Neuronal stem cell (in vitro differentiated cells): Measurements from ENCODE around the gene RANBP17.

ENCODE experiments used
- DNase-seq: peaks from one replicate; pipeline ENCODE4 v3.0.0-alpha.2; 2013; ENCODE audit warnings: low spot score
- H2AFZ ChIP-seq: one replicate; pipeline ENCODE4 v1.6.1; 2013; ENCODE audit warnings: mild to moderate bottlenecking, low read length, inconsistent platforms
- H2AK5ac ChIP-seq: 2 replicates; pipeline ENCODE4 v1.6.1; 2013; ENCODE audit warnings: low read depth, mild to moderate bottlenecking, inconsistent platforms, low read length, moderate library complexity, mixed read lengths
- H2BK120ac ChIP-seq: 2 replicates; pipeline ENCODE4 v1.6.1; 2013; ENCODE audit warnings: low read depth, mild to moderate bottlenecking, inconsistent platforms, low read length, moderate library complexity, mixed read lengths
- H2BK12ac ChIP-seq: one replicate; pipeline ENCODE4 v1.6.1; 2013; ENCODE audit warnings: low read length, inconsistent platforms
- H2BK15ac ChIP-seq: 2 replicates; pipeline ENCODE4 v1.6.1; 2013; ENCODE audit warnings: mild to moderate bottlenecking, low read length, inconsistent platforms, mixed read lengths
- H2BK5ac ChIP-seq: one replicate; pipeline ENCODE4 v1.6.1; 2013; ENCODE audit warnings: inconsistent platforms, mild to moderate bottlenecking, low read length, moderate library complexity
- H3K14ac ChIP-seq: one replicate; pipeline ENCODE4 v1.6.1; 2013; ENCODE audit warnings: low read length, inconsistent platforms
- H3K18ac ChIP-seq: 2 replicates; pipeline ENCODE4 v1.6.1; 2013; ENCODE audit warnings: low read length, inconsistent platforms
- H3K23ac ChIP-seq: 2 replicates; pipeline ENCODE4 v1.6.1; 2013; ENCODE audit warnings: low read depth, mild to moderate bottlenecking, mixed read lengths, low read length, inconsistent platforms; ENCODE audit not compliant: poor library complexity
- H3K27ac ChIP-seq: replicated peaks from 3 replicates; pipeline ENCODE4 v1.5.1; 2013; ENCODE audit warnings: low read length, inconsistent platforms
- H3K27me3 ChIP-seq, 3 experiments: 2 replicates each; pipeline ENCODE4 v1.6.1; 2013; ENCODE audit warnings: low read length in 3 of 3, mild to moderate bottlenecking in 2 of 3, inconsistent platforms in 1 of 3, low read depth in 1 of 3, mixed read lengths in 1 of 3, moderate library complexity in 1 of 3; ENCODE audit not compliant: control insufficient read depth in 3 of 3, insufficient read depth in 3 of 3
- H3K36me3 ChIP-seq, 2 donors: replicated peaks in 1 of 2; 2 replicates each; pipeline ENCODE4 v1.6.1; 2013; ENCODE audit warnings: low read length in 2 of 2; ENCODE audit not compliant: control insufficient read depth in 2 of 2, insufficient read depth in 2 of 2
- H3K4ac ChIP-seq: 2 replicates; pipeline ENCODE4 v1.6.1; 2013; ENCODE audit warnings: inconsistent platforms, mild to moderate bottlenecking, low read length, moderate library complexity
- H3K4me1 ChIP-seq, 2 donors: 1 replicate in 1 of 2; 2 replicates in 1 of 2; pipeline ENCODE4 v1.6.1; 2013; ENCODE audit warnings: low read length in 2 of 2, low read depth in 1 of 2; ENCODE audit not compliant: control insufficient read depth in 2 of 2, insufficient read depth in 1 of 2
- H3K4me2 ChIP-seq: one replicate; pipeline ENCODE4 v1.6.1; 2013; ENCODE audit warnings: mild to moderate bottlenecking, low read length, inconsistent platforms; ENCODE audit not compliant: insufficient read depth, poor library complexity, severe bottlenecking
- H3K4me3 ChIP-seq, 2 donors: 2 replicates each; pipeline ENCODE4 v1.5.1; 2013; ENCODE audit warnings: low read length in 2 of 2, mild to moderate bottlenecking in 2 of 2, inconsistent platforms in 1 of 2, moderate library complexity in 1 of 2
- H3K79me1 ChIP-seq: one replicate; pipeline ENCODE4 v1.6.1; 2013; ENCODE audit warnings: low read depth, mild to moderate bottlenecking, inconsistent platforms, low read length, moderate library complexity
- H3K9ac ChIP-seq: one replicate; pipeline ENCODE4 v1.6.1; 2013; ENCODE audit warnings: mild to moderate bottlenecking, low read depth, low read length, inconsistent platforms; ENCODE audit not compliant: poor library complexity
- H3K9me3 ChIP-seq, 2 donors: replicated peaks in 1 of 2; 2 replicates each; pipeline versions ENCODE3 to v1.6.1; 2013; ENCODE audit warnings: low read length in 2 of 2, mild to moderate bottlenecking in 2 of 2, inconsistent platforms in 1 of 2, low read depth in 1 of 2, mixed read lengths in 1 of 2, moderate library complexity in 1 of 2; ENCODE audit not compliant: control insufficient read depth in 2 of 2, insufficient read depth in 1 of 2
- H4K8ac ChIP-seq: one replicate; pipeline ENCODE4 v1.6.1; 2013; ENCODE audit warnings: low read depth, mild to moderate bottlenecking, inconsistent platforms, low read length, moderate library complexity
- H4K91ac ChIP-seq: one replicate; pipeline ENCODE4 v1.6.1; 2013; ENCODE audit warnings: low read length, low read depth, mild to moderate bottlenecking, inconsistent platforms; ENCODE audit not compliant: poor library complexity
- WGBS, 2 donors: extraction: QIAGEN DNeasy Blood & Tissue Kit; methylation state at CpG; one replicate each; pipeline ENCODE4 v1.1.7; 2013; ENCODE audit warnings: missing lambda C conversion rate in 2 of 2, mixed read lengths in 1 of 2; ENCODE audit not compliant: insufficient read length in 2 of 2, insufficient replicate concordance in 1 of 2; ENCODE audit errors: extremely low coverage in 2 of 2; 5-methylcytosine and 5-hydroxymethylcytosine counted together

The RANBP17 gene

DNA sequence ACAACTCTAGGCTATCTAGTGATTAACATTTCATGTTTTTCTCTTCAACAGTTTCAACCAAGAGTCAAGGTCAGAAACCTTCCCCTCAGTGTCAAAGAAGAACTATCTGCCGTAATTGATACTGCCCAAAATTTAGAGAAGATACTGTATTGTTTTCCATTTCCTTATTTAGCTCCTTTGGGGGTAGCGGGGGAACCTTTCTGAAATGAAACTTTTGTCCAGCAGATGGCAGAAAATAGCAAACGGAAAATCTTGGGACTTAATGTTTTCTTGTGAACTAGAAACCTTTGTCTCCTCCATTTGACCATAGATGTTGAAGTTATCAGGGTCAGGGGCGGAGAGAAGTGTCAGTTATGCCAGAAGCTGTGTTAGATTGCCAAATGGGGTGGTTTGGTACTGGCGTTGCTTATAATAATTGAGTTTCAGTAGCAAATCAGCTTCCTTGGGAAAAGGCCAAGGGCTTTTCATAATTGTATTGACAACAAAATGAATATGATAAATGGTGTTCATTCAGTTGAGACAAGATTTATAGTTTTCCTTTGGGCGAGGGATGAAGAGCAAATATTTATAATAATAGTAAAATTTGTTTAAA, 345.5 kb downstream of the RANBP17 start:
- no peak overlapping the region for H2BK15ac ChIP-seq

DNA sequence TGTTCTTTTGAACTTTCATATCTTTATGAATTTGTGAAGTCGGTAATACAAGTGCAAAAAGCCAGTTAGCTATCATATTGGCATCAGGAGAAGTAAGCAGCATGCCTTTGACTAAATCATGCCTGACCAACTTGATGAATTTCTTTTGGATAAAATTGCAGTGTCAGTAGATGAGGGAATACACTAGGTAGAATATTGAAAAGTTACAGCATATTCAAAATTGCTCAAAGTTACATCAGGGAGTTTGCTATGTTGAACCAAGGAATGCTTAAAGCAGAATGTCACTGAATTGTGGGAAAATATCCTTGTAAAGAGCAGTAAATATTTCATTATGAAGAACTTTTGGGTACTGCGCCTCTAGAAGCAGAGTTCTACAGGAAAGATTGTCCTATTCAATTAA, 360.1 kb downstream of the RANBP17 start:
- Histone ChIP-seq H3K36me3 (peaks cover 2% of the 10 kb centered on the region in 2 donors), H2AFZ (no peak overlapping the region), H3K9ac (no peak overlapping the region), H3K4me3 (no peak overlapping the region), H3K27ac (no peak overlapping the region), H2BK120ac (no peak overlapping the region), H3K18ac (no peak overlapping the region), H3K4ac (no peak overlapping the region), H4K8ac (no peak overlapping the region), H3K4me2 (no peak overlapping the region), H3K9me3 (no peaks in the 10 kb centered on the region), H2BK15ac (no peak overlapping the region), H2BK12ac (no peak overlapping the region), H2BK5ac (no peak overlapping the region), H3K27me3 (no peaks in the 10 kb centered on the region), H3K14ac (no peak overlapping the region), H4K91ac (no peak overlapping the region), H2AK5ac (no peak overlapping the region), H3K79me1 (no peaks in the 10 kb centered on the region), H3K23ac (no peak overlapping the region), H3K4me1 (no peaks in the 10 kb centered on the region)
- no CpG with 5 or more reads among the region's 2 CpGs for WGBS, 2 donors
- no peak for DNase-seq

More for the DNA sequence above, 345.5 kb downstream of the RANBP17 start:
- no peak overlapping the region for H2AFZ ChIP-seq
- H4K91ac ChIP-seq: no peak overlapping the region
- H3K36me3 ChIP-seq: no peaks in the 10 kb centered on the region
- H3K4me2 ChIP-seq: no peak overlapping the region
- no peak overlapping the region for H3K4ac ChIP-seq
- WGBS, 2 donors: no CpG with 5 or more reads among the region's 6 CpGs
- H3K4me1 ChIP-seq: peaks cover 3 to 8% of the 10 kb centered on the region in 2 donors
- H3K79me1 ChIP-seq: no peaks in the 10 kb centered on the region
- H4K8ac ChIP-seq: no peak overlapping the region
- H3K18ac ChIP-seq: no peak overlapping the region
- H2BK5ac ChIP-seq: no peak overlapping the region
- no peak overlapping the region for H3K9ac ChIP-seq
- no peak overlapping the region for H3K14ac ChIP-seq
- H3K23ac ChIP-seq: no peak overlapping the region
- H3K27ac ChIP-seq: no peak overlapping the region
- no peaks in the 10 kb centered on the region for H3K9me3 ChIP-seq
- no peak overlapping the region for H3K4me3 ChIP-seq
- peak; percentile 32 for DNase-seq
- H2BK120ac ChIP-seq: no peak overlapping the region
- H2AK5ac ChIP-seq: no peak overlapping the region
- H3K27me3 ChIP-seq: no peaks in the 10 kb centered on the region
- H2BK12ac ChIP-seq: no peak overlapping the region

DNA sequence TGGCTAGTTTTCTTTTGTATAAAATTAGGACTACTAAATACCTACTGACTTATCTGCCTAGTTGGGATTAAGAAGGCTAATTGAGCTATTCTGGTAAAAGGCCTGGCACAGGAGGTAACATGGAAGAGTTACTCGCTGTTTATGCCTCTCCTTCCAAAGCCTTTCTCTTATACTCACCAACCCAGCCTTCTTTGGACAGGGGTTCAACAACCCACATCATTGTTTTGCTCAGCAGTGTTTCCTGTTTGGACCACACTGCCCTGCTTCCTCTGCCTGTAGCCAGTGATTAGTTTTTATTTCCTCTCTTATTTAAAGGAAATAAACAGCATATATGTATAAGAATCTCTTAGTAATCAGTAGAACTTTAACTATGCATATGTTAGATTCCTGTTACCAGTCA, 362.1 kb downstream of the RANBP17 start:
- Histone ChIP-seq H3K79me1 (no peaks in the 10 kb centered on the region), H3K27me3 (no peaks in the 10 kb centered on the region), H3K4me1 (no peaks in the 10 kb centered on the region), H2AFZ (no peak overlapping the region), H3K18ac (no peak overlapping the region), H4K91ac (no peak overlapping the region), H2AK5ac (no peak overlapping the region), H3K36me3 (peaks cover 2% of the 10 kb centered on the region in 2 donors), H2BK5ac (no peak overlapping the region), H2BK120ac (no peak overlapping the region), H3K9ac (no peak overlapping the region), H3K4me2 (no peak overlapping the region), H3K9me3 (no peaks in the 10 kb centered on the region), H2BK12ac (no peak overlapping the region), H3K4ac (no peak overlapping the region), H4K8ac (no peak overlapping the region), H3K4me3 (no peak overlapping the region), H2BK15ac (no peak overlapping the region), H3K23ac (no peak overlapping the region), H3K14ac (no peak overlapping the region), H3K27ac (no peak overlapping the region)
- no CpG with 5 or more reads among the region's 1 CpG for WGBS, 2 donors
- no peak for DNase-seq

DNA sequence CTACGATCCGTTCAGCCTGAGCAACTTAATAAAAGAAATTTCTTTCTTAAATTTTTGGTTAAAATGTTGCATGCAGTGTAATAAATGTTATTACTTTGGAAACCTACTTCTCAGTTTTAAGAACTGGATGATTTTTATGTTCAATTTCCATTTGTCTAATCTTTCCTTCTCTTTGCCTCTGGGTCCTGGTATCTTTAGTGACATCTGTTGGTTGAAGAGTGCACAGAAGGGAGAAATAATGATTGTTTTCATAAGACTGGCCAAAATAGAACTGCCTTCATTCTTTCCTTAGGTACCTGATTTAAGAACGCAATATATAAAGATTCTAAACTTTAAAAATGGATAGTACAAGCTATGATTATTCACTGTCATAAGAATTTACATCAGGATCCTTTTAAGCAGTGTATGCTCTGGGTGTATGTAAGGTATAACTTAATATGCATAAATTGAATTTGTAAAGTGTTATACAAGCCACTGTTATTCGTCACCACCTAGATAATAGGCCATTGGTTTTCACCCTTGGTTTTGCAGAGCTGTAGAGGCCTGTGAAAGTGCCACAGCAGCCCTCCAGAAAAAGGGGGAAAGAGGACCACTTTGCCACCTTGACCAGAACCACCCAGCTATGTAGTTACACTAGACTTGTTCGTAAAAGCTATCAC, 364.4 kb downstream of the RANBP17 start:
- peaks cover 2% of the 10 kb centered on the region in 2 donors for H3K36me3 ChIP-seq
- H2AK5ac ChIP-seq: no peak overlapping the region
- no peak overlapping the region for H3K23ac ChIP-seq
- WGBS, 2 donors: no CpG with 5 or more reads among the region's 5 CpGs
- no peak overlapping the region for H3K18ac ChIP-seq
- H3K14ac ChIP-seq: no peak overlapping the region
- H2AFZ ChIP-seq: no peak overlapping the region
- H2BK120ac ChIP-seq: no peak overlapping the region
- no peaks in the 10 kb centered on the region for H3K4me1 ChIP-seq
- H2BK12ac ChIP-seq: no peak overlapping the region
- no peak for DNase-seq
- no peak overlapping the region for H3K27ac ChIP-seq
- no peaks in the 10 kb centered on the region for H3K27me3 ChIP-seq
- H4K91ac ChIP-seq: no peak overlapping the region
- H2BK15ac ChIP-seq: no peak overlapping the region
- H3K79me1 ChIP-seq: no peaks in the 10 kb centered on the region
- no peak overlapping the region for H2BK5ac ChIP-seq
- no peak overlapping the region for H3K9ac ChIP-seq
- no peak overlapping the region for H3K4me3 ChIP-seq
- H3K9me3 ChIP-seq: no peaks in the 10 kb centered on the region
- no peak overlapping the region for H3K4me2 ChIP-seq
- H4K8ac ChIP-seq: no peak overlapping the region
- no peak overlapping the region for H3K4ac ChIP-seq
